GOT3 (cell line): Measurements from ENCODE around the gene USP4.
"Not testable (repeated sequence)": the region's sequence is repeated elsewhere in the genome, so short reads cannot be mapped to it uniquely, and the experiment has no call there.

ENCODE experiments used
- DNase-seq: peaks from one replicate; lab custom pipeline; 2025; ENCODE audit warnings: mixed read lengths; lab: John Stamatoyannopoulos, UW

Gene USP4

GRCh38 chr3:49349348-49350114, 9.7 kb upstream of the USP4 start:
- DNase-seq, result no peak

- not testable (repeated sequence) for DNase-seq
Observed at GRCh38 chr3:49348361-49348760, 8.5 kb upstream of the USP4 start.

- DNase-seq, result no peak
Observed at GRCh38 chr3:49346797-49347251, 7.0 kb upstream of the USP4 start.

- DNase-seq, result no peak
Observed at GRCh38 chr3:49343163-49343562, 3.3 kb upstream of the USP4 start.

- DNase-seq, result no peak
Observed at GRCh38 chr3:49341996-49342395, 2.1 kb upstream of the USP4 start.

- no peak for DNase-seq
Observed at GRCh38 chr3:49339581-49339940, 292 bp downstream of the USP4 start.

- no peak for DNase-seq
Observed at GRCh38 chr3:49333916-49334633, 5.8 kb downstream of the USP4 start.

- no peak for DNase-seq
Observed at GRCh38 chr3:49333091-49333490, 6.8 kb downstream of the USP4 start.

GRCh38 chr3:49329186-49329585, 10.7 kb downstream of the USP4 start:
- no peak for DNase-seq

- not testable (repeated sequence) for DNase-seq
Observed at GRCh38 chr3:49328350-49328749, 11.5 kb downstream of the USP4 start.

- no peak for DNase-seq
Observed at GRCh38 chr3:49327485-49327884, 12.4 kb downstream of the USP4 start.

- DNase-seq, result no peak
Observed at GRCh38 chr3:49324768-49325167, 15.1 kb downstream of the USP4 start.

- DNase-seq, result no peak
Observed at GRCh38 chr3:49316696-49317457, 23.0 kb downstream of the USP4 start.

GRCh38 chr3:49313896-49314688, 25.8 kb downstream of the USP4 start:
- DNase-seq, result no peak

- no peak for DNase-seq
Observed at GRCh38 chr3:49311283-49311682, 28.6 kb downstream of the USP4 start.

- no peak for DNase-seq
Observed at GRCh38 chr3:49310677-49311076, 29.2 kb downstream of the USP4 start.

GRCh38 chr3:49305608-49306007, 34.2 kb downstream of the USP4 start:
- DNase-seq, result no peak

- no peak for DNase-seq
Observed at GRCh38 chr3:49302613-49303012, 37.2 kb downstream of the USP4 start.

- DNase-seq, result no peak
Observed at GRCh38 chr3:49300595-49300994, 39.3 kb downstream of the USP4 start.

GRCh38 chr3:49298511-49298910, 41.3 kb downstream of the USP4 start:
- no peak for DNase-seq

GRCh38 chr3:49296781-49297411, 43.0 kb downstream of the USP4 start:
- no peak for DNase-seq
